ENCODE measurements around the gene PPP2R2C. TPM values are rescaled to one million over a fixed set of nuclear protein-coding genes. Genes with fewer than 3 reads are reported as not detected.

The PPP2R2C gene
- total RNA-seq: 10 to 100 TPM in 1 of 10 donors, 1 to 10 TPM in 9; 2.3 to 10.6 (median 5.3) TPM
- polyA plus RNA-seq: under 1 TPM; 0.14 to 0.66 TPM
- long read RNA-seq, donor 1, partial matches to known transcripts: 0 of 2 reads
- long read RNA-seq, donor 1, other reads (novel, unspliced or antisense): 0 of 2 reads
- long read RNA-seq, donor 2, partial matches to known transcripts: 0 of 2 reads
- long read RNA-seq, donor 2, other reads (novel, unspliced or antisense): 1 of 2 reads
- long read RNA-seq, donor 3, partial matches to known transcripts: 4 of 12 reads
- long read RNA-seq, donor 3, other reads (novel, unspliced or antisense): 7 of 12 reads

GRCh38 chr4:6472387-6473263, at the start of gene PPP2R2C:
Gene PPP2R2C, minus strand, starts transcription at chr4:6472614. Its CDS starts 385 bp downstream, at chr4:6472229.
- Histone ChIP-seq H3K9me3 (no peaks in the 10 kb centered on the region), H3K27me3 (peaks cover 4 to 87% (median 60%) of the 10 kb centered on the region in 7 donors), H3K4me3 (peak within 1 kb of the TSS in 8 of 10 donors; percentile 38 to 55 (median 48)), H3K27ac (no peak within 1 kb of the TSS), H3K4me1 (peaks cover 0 to 15% (median 8%) of the 10 kb centered on the region in 9 donors), H3K36me3 (no peaks in the 10 kb centered on the region)
- peak in 1 of 8 donors; percentile 16 for ATAC-seq
- DNase-seq: no peak
- TF ChIP-seq CTCF (IDR thresholded peaks at IDR 0.05): no peak
- 2 to 5% methylated on average over 32 to 80 of the region's 86 CpGs for whole genome bisulfite sequencing, 2 donors
- intact Hi-C loops (cut with DNase I): no loop called here

- Histone ChIP-seq H3K27ac (no peak overlapping the region), H3K27me3 (peaks cover 0 to 10% (median 0%) of the 10 kb centered on the region in 7 donors), H3K36me3 (no peaks in the 10 kb centered on the region), H3K4me3 (no peak overlapping the region), H3K4me1 (peaks cover 0 to 8% (median 0%) of the 10 kb centered on the region in 9 donors), H3K9me3 (peaks cover 0 to 18% (median 0%) of the 10 kb centered on the region in 11 donors)
- intact Hi-C loops (cut with DNase I): no loop called here
- ATAC-seq (no peak), DNase-seq (no peak)
- TF ChIP-seq CTCF (IDR thresholded peaks at IDR 0.05): no peak
- 81 to 85% methylated on average over 6 of the region's 6 CpGs for WGBS, 2 donors
These were observed 48.6 kb upstream of the PPP2R2C start for GRCh38 chr4:6520978-6521377.

GRCh38 chr4:6520051-6520636, 47.7 kb upstream of the PPP2R2C start:
- peak in 2 of 8 donors; percentile 25 to 34 for ATAC-seq
- H3K27me3 ChIP-seq: peaks cover 0 to 10% (median 0%) of the 10 kb centered on the region in 7 donors

More at GRCh38 chr4:6520051-6520636, 47.7 kb upstream of the PPP2R2C start:
- no peak overlapping the region for H3K27ac ChIP-seq
- peaks cover 0 to 8% (median 0%) of the 10 kb centered on the region in 9 donors for H3K4me1 ChIP-seq
- H3K4me3 ChIP-seq: no peak overlapping the region
- no peaks in the 10 kb centered on the region for H3K36me3 ChIP-seq
- no peak for TF ChIP-seq CTCF (IDR thresholded peaks at IDR 0.05)
- 47 to 52% methylated on average over 11 of the region's 11 CpGs for WGBS, 2 donors
- intact Hi-C loops (cut with DNase I): no loop called here
- peaks cover 0 to 18% (median 0%) of the 10 kb centered on the region in 11 donors for H3K9me3 ChIP-seq
- DNase-seq: no peak
